Neural cell (in vitro differentiated cells): ENCODE data around the gene ABHD10. TPM values are rescaled to one million over a fixed set of nuclear protein-coding genes. Genes with fewer than 3 reads are reported as not detected.

ENCODE experiments used
- H2AFZ ChIP-seq: fragments of 200-600, 300-800 bp; sonication (generic), shearing (Covaris generic); 2 replicates; pipeline ENCODE4 v1.6.0; 2014; ENCODE audit warnings: low read depth, mild to moderate bottlenecking, antibody characterized with exemption, low read length, moderate library complexity
- H3F3A ChIP-seq: fragments of 200-600 bp; shearing (Covaris generic); 2 replicates; pipeline ENCODE4 v1.6.1; 2016; ENCODE audit warnings: mild to moderate bottlenecking, moderate library complexity, mixed read lengths, antibody characterized with exemption, low read length; ENCODE audit not compliant: insufficient read depth, poor library complexity, severe bottlenecking
- H3K27ac ChIP-seq: fragments of 200-600, 300-800 bp; sonication (generic), shearing (Covaris generic); 2 replicates; pipeline ENCODE4 v1.5.1; 2014; ENCODE audit warnings: mild to moderate bottlenecking, low read length, moderate library complexity
- H3K27me3 ChIP-seq: fragments of 300-800, 200-600 bp; sonication (generic), shearing (Covaris generic); 2 replicates; pipeline ENCODE4 v1.6.0; 2014; ENCODE audit warnings: mild to moderate bottlenecking, low read depth, low read length, moderate library complexity; ENCODE audit not compliant: insufficient read depth
- H3K36me3 ChIP-seq: fragments of 300-800, 200-600 bp; sonication (generic), shearing (Covaris generic); 2 replicates; pipeline ENCODE4 v1.5.1; 2014; ENCODE audit warnings: mild to moderate bottlenecking, antibody characterized with exemption, low read length, moderate library complexity; ENCODE audit not compliant: insufficient read depth
- H3K4me2 ChIP-seq: fragments of 300-800, 200-600 bp; sonication (generic), shearing (Covaris generic); 2 replicates; pipeline ENCODE4 v1.6.0; 2014; ENCODE audit warnings: mild to moderate bottlenecking, low read length
- H3K4me3 ChIP-seq: fragments of 300-800, 200-600 bp; sonication (generic), shearing (Covaris generic); 2 replicates; pipeline ENCODE4 v1.5.1; 2014; ENCODE audit warnings: mild to moderate bottlenecking, low read length, moderate library complexity
- H3K79me2 ChIP-seq: fragments of 200-600 bp; shearing (Covaris generic); replicated peaks from 2 replicates; pipeline ENCODE4 v1.6.0; 2014; ENCODE audit warnings: mild to moderate bottlenecking, low read length, moderate library complexity; ENCODE audit not compliant: insufficient read depth
- H3K9ac ChIP-seq: fragments of 300-800, 200-600 bp; sonication (generic), shearing (Covaris generic); 2 replicates; pipeline ENCODE4 v1.6.1; 2016; ENCODE audit warnings: mild to moderate bottlenecking, low read length, mixed read lengths
- H3K9me2 ChIP-seq: fragments of 200-600 bp; shearing (Covaris generic); 2 replicates; pipeline ENCODE4 v1.6.1; 2016; ENCODE audit warnings: mild to moderate bottlenecking, low read length, mixed read lengths; ENCODE audit not compliant: insufficient read depth
- H3K9me3 ChIP-seq: fragments of 200-600, 300-800 bp; sonication (generic), shearing (Covaris generic); 2 replicates; pipeline ENCODE4 v1.6.1; 2016; ENCODE audit warnings: mild to moderate bottlenecking, mixed run types, low read length, moderate library complexity, mixed read lengths
- H4K20me1 ChIP-seq: fragments of 200-600 bp; shearing (Covaris generic); 2 replicates; pipeline ENCODE4 v1.6.1; 2016; ENCODE audit warnings: mild to moderate bottlenecking, mixed run types; ENCODE audit not compliant: insufficient read depth
- CTCF ChIP-seq: fragments of 450-650 bp; IDR thresholded peaks from 2 replicates; pipeline ENCODE4 v1.5.1; 2014; ENCODE audit warnings: antibody characterized with exemption, mild to moderate bottlenecking, moderate library complexity; ENCODE audit not compliant: poor library complexity, severe bottlenecking
- EP300 ChIP-seq: fragments of 450-650 bp; conservative IDR thresholded peaks from 2 replicates; pipeline ENCODE4 v1.6.1; 2014; ENCODE audit warnings: antibody characterized with exemption, mild to moderate bottlenecking, moderate library complexity; ENCODE audit not compliant: poor library complexity, severe bottlenecking
- EZH2 ChIP-seq: fragments of 200-600, 300-800 bp; shearing (Covaris generic), sonication (generic); IDR thresholded peaks from 2 replicates; pipeline ENCODE4 v1.6.1; 2014; ENCODE audit warnings: antibody characterized with exemption, low read length, borderline replicate concordance, mild to moderate bottlenecking; ENCODE audit not compliant: insufficient read depth, poor library complexity, severe bottlenecking
- MXI1 ChIP-seq: fragments of 450-650 bp; conservative IDR thresholded peaks from 2 replicates; pipeline ENCODE4 v1.6.1; 2014; ENCODE audit warnings: antibody characterized with exemption, mild to moderate bottlenecking; ENCODE audit not compliant: poor library complexity, severe bottlenecking
- POLR2AphosphoS5 ChIP-seq: IDR thresholded peaks from 2 replicates; pipeline ENCODE4 v1.6.1; 2012
- RAD21 ChIP-seq: fragments of 450-650 bp; conservative IDR thresholded peaks from 2 replicates; pipeline ENCODE4 v1.6.1; 2014; ENCODE audit warnings: antibody characterized with exemption, mild to moderate bottlenecking, moderate library complexity
- REST ChIP-seq: IDR thresholded peaks from 2 replicates; pipeline ENCODE4 v1.6.1; 2012; ENCODE audit warnings: borderline replicate concordance
- SMC3 ChIP-seq: fragments of 450-650 bp; conservative IDR thresholded peaks from 2 replicates; pipeline ENCODE4 v1.6.1; 2014; ENCODE audit warnings: antibody characterized with exemption, mild to moderate bottlenecking, moderate library complexity; ENCODE audit not compliant: poor library complexity
- TAF1 ChIP-seq: IDR thresholded peaks from 2 replicates; pipeline ENCODE4 v1.6.1; 2012; ENCODE audit warnings: low read depth
- polyA plus RNA-seq: library from polyadenylated mRNA; depleted of rRNA; stranded (reverse); fragments of >200 nt; gene quantifications from 2 replicates; pipeline ENCODE4 v1.2.3, GENCODE V29; 2014

ABHD10 gene
- polyA plus RNA-seq, 1 donor from 2014 or later, result 84.7 TPM

- no peak overlapping the region for H3K27ac ChIP-seq
- no peak overlapping the region for H3K4me3 ChIP-seq
- H3K36me3 ChIP-seq, result no peaks in the 10 kb centered on the region
- no peaks in the 10 kb centered on the region for H3F3A ChIP-seq
- H3K9ac ChIP-seq, result no peak overlapping the region
- no peaks in the 10 kb centered on the region for H3K9me3 ChIP-seq
- no peak overlapping the region for H3K4me2 ChIP-seq
- no peaks in the 10 kb centered on the region for H3K79me2 ChIP-seq
- no peaks in the 10 kb centered on the region for H3K9me2 ChIP-seq
- H3K27me3 ChIP-seq, result no peaks in the 10 kb centered on the region
- TF ChIP-seq REST, result no peak
- no peak for TF ChIP-seq EZH2
- no peak overlapping the region for H2AFZ ChIP-seq
- no peaks in the 10 kb centered on the region for H4K20me1 ChIP-seq
These were observed 45.9 kb upstream of the ABHD10 start for GRCh38 chr3:111932946-111933345.

GRCh38 chr3:111936191-111936841 is 42.5 kb upstream of the ABHD10 start:
- Histone ChIP-seq H3K27ac (no peak overlapping the region), H3K27me3 (no peaks in the 10 kb centered on the region), H3K4me2 (no peak overlapping the region), H3K9me3 (no peaks in the 10 kb centered on the region), H3K36me3 (no peaks in the 10 kb centered on the region), H3K79me2 (no peaks in the 10 kb centered on the region), H3F3A (no peaks in the 10 kb centered on the region), H3K9me2 (no peaks in the 10 kb centered on the region), H3K9ac (no peak overlapping the region), H2AFZ (no peak overlapping the region), H4K20me1 (no peaks in the 10 kb centered on the region), H3K4me3 (no peak overlapping the region)
- TF ChIP-seq MXI1, result no peak

GRCh38 chr3:111936967-111937366 is 41.9 kb upstream of the ABHD10 start:
- no peaks in the 10 kb centered on the region for H3F3A ChIP-seq
- H3K27ac ChIP-seq, result no peak overlapping the region
- no peaks in the 10 kb centered on the region for H3K36me3 ChIP-seq
- H3K4me3 ChIP-seq, result no peak overlapping the region
- no peaks in the 10 kb centered on the region for H3K9me3 ChIP-seq
- H2AFZ ChIP-seq, result no peak overlapping the region
- H3K79me2 ChIP-seq, result no peaks in the 10 kb centered on the region
- H3K27me3 ChIP-seq, result no peaks in the 10 kb centered on the region
- H3K9me2 ChIP-seq, result no peaks in the 10 kb centered on the region
- no peak overlapping the region for H3K4me2 ChIP-seq
- no peaks in the 10 kb centered on the region for H4K20me1 ChIP-seq
- no peak overlapping the region for H3K9ac ChIP-seq
- TF ChIP-seq CTCF (no peak), EZH2 (no peak), SMC3 (no peak), RAD21 (no peak), REST (no peak), EP300 (no peak), TAF1 (no peak), MXI1 (no peak), POLR2AphosphoS5 (no peak)
